H1 (cell line): ENCODE data around the gene EPHA2. TPM values are rescaled to one million over a fixed set of nuclear protein-coding genes. Genes with fewer than 3 reads are reported as not detected.

Source experiments
- CTCF ChIA-PET: fragments of 300-600 bp; sonication (Branson Sonifier 250); formaldehyde crosslinking; loops from one replicate; lab custom pipeline; 2021; ENCODE audit not compliant: partially characterized antibody; lab: Charles Lee
- POLR2A ChIA-PET: fragments of 300-600 bp; sonication (Branson Sonifier 250); formaldehyde crosslinking; loops from one replicate; lab custom pipeline; 2021; ENCODE audit warnings: inconsistent platforms; ENCODE audit not compliant: partially characterized antibody; lab: Charles Lee
- DNase-seq, 2 experiments: peaks; one replicate each; pipeline versions ENCODE4 v3.0.0 to v3.0.0-alpha.2; 2010 to 2022; ENCODE audit warnings: low spot score in 2 of 2, low read depth in 1 of 2, mixed read lengths in 1 of 2
- FAIRE-seq: peaks from 2 replicates; lab custom pipeline; 2011; peaks lifted over from hg19 to GRCh38; lab: Jason Lieb, UNC
- H2AFZ ChIP-seq: 2 replicates; pipeline ENCODE4 v1.8.1; 2012; ENCODE audit warnings: low read length, inconsistent platforms
- H2AK5ac ChIP-seq: 2 replicates; pipeline ENCODE4 v1.6.1; 2013; ENCODE audit warnings: low read depth, low read length
- H2BK120ac ChIP-seq: replicated peaks from 2 replicates; pipeline ENCODE3; 2013; ENCODE audit warnings: low read depth, low read length, inconsistent platforms
- H2BK12ac ChIP-seq: 2 replicates; pipeline ENCODE4 v1.6.1; 2013; ENCODE audit warnings: low read depth, low read length
- H2BK15ac ChIP-seq: 2 replicates; pipeline ENCODE4 v1.6.1; 2013; ENCODE audit warnings: low read length
- H2BK20ac ChIP-seq: 2 replicates; pipeline ENCODE4 v1.6.1; 2013; ENCODE audit warnings: low read length
- H2BK5ac ChIP-seq: 2 replicates; pipeline ENCODE4 v1.6.1; 2013; ENCODE audit warnings: low read depth, low read length
- H3K14ac ChIP-seq: 2 replicates; pipeline ENCODE4 v1.6.1; 2013; ENCODE audit warnings: inconsistent platforms; ENCODE audit not compliant: insufficient read length
- H3K18ac ChIP-seq: 2 replicates; pipeline ENCODE4 v1.6.1; 2013; ENCODE audit warnings: low read length; ENCODE audit errors: extremely low read depth
- H3K23ac ChIP-seq: 2 replicates; pipeline ENCODE4 v1.6.1; 2013; ENCODE audit warnings: inconsistent platforms; ENCODE audit not compliant: insufficient read length
- H3K23me2 ChIP-seq: 2 replicates; pipeline ENCODE4 v1.6.1; 2013; ENCODE audit warnings: low read depth, low read length
- H3K27ac ChIP-seq: 2 replicates; pipeline ENCODE4 v1.6.1; 2011; ENCODE audit warnings: low read depth, low read length, inconsistent platforms
- H3K27me3 ChIP-seq, 4 experiments: replicated peaks in 1 of 4; 1 replicate in 1 of 4; 2 replicates in 3 of 4; pipeline versions ENCODE4 v1.6.1 to v1.8.1; 2011 to 2013; ENCODE audit warnings: low read length in 3 of 4, mild to moderate bottlenecking in 3 of 4, inconsistent platforms in 2 of 4, mixed read lengths in 2 of 4, moderate library complexity in 1 of 4; ENCODE audit not compliant: control insufficient read depth in 3 of 4, insufficient read depth in 3 of 4; ENCODE audit errors: extremely low read depth in 1 of 4
- H3K36me3 ChIP-seq, 4 experiments: 2 replicates each; pipeline versions ENCODE4 v1.6.1 to v1.8.1; 2011 to 2013; ENCODE audit warnings: mild to moderate bottlenecking in 4 of 4, low read length in 3 of 4, moderate library complexity in 2 of 4, control low read depth in 1 of 4, inconsistent platforms in 1 of 4; ENCODE audit not compliant: insufficient read depth in 4 of 4, control insufficient read depth in 2 of 4
- H3K4ac ChIP-seq: replicated peaks from 2 replicates; pipeline ENCODE3; 2013; ENCODE audit warnings: low read length, low read depth, mixed read lengths, inconsistent platforms; ENCODE audit not compliant: insufficient read length
- H3K4me1 ChIP-seq, 4 experiments: replicated peaks in 1 of 4; 1 replicate in 1 of 4; 2 replicates in 3 of 4; pipeline versions ENCODE4 v1.6.1 to v1.8.1; 2011 to 2013; ENCODE audit warnings: low read length in 3 of 4, inconsistent platforms in 2 of 4, mixed read lengths in 1 of 4; ENCODE audit not compliant: insufficient read depth in 4 of 4, control insufficient read depth in 3 of 4
- H3K4me2 ChIP-seq, 2 experiments: 2 replicates each; pipeline versions ENCODE4 v1.6.1 to v1.8.1; 2011 to 2013; ENCODE audit warnings: low read depth in 2 of 2, low read length in 2 of 2, control low read depth in 1 of 2, inconsistent platforms in 1 of 2, mild to moderate bottlenecking in 1 of 2; ENCODE audit not compliant: insufficient read depth in 1 of 2
- H3K4me3 ChIP-seq, 4 experiments: fragments of 200-600, 300-600 bp in 1 of 4; sonication (generic), shearing (Covaris generic), sonication (Bioruptor Twin) in 1 of 4; 2 replicates each; pipeline versions ENCODE4 v1.5.1 to v1.8.1; 2011 to 2016; ENCODE audit warnings: low read length in 4 of 4, low read depth in 3 of 4, control low read depth in 2 of 4, inconsistent platforms in 2 of 4, mild to moderate bottlenecking in 2 of 4, mixed read lengths in 1 of 4, moderate library complexity in 1 of 4; ENCODE audit not compliant: insufficient read depth in 2 of 4; ENCODE audit errors: extremely low read depth in 1 of 4
- H3K56ac ChIP-seq: replicated peaks from 2 replicates; pipeline ENCODE3; 2013; ENCODE audit warnings: low read depth, mild to moderate bottlenecking, mixed read lengths, low read length, inconsistent platforms; ENCODE audit not compliant: insufficient read length
- H3K79me1 ChIP-seq: 2 replicates; pipeline ENCODE4 v1.6.1; 2013; ENCODE audit warnings: low read depth, low read length, control low read depth
- H3K79me2 ChIP-seq, 2 experiments: 2 replicates each; pipeline versions ENCODE4 v1.6.1 to v1.8.1; 2012 to 2013; ENCODE audit warnings: low read length in 2 of 2, mild to moderate bottlenecking in 2 of 2, inconsistent platforms in 1 of 2; ENCODE audit not compliant: insufficient read depth in 2 of 2, control insufficient read depth in 1 of 2
- H3K9ac ChIP-seq, 4 experiments: replicated peaks in 1 of 4; 1 replicate in 1 of 4; 2 replicates in 3 of 4; pipeline versions ENCODE4 v1.6.1 to v1.8.1; 2011 to 2013; ENCODE audit warnings: low read depth in 3 of 4, low read length in 3 of 4, control low read depth in 2 of 4, mild to moderate bottlenecking in 2 of 4, moderate library complexity in 2 of 4, inconsistent platforms in 1 of 4; ENCODE audit errors: extremely low read depth in 1 of 4
- H3K9me3 ChIP-seq, 2 experiments: 2 replicates each; pipeline versions ENCODE4 v1.6.1 to v1.8.1; 2012 to 2013; ENCODE audit warnings: mild to moderate bottlenecking in 2 of 2, moderate library complexity in 2 of 2, control low read depth in 1 of 2, inconsistent platforms in 1 of 2, low read depth in 1 of 2, low read length in 1 of 2, mixed read lengths in 1 of 2; ENCODE audit not compliant: insufficient read depth in 2 of 2
- H4K20me1 ChIP-seq, 2 experiments: replicated peaks in 1 of 2; 2 replicates each; pipeline versions ENCODE3 to v1.8.1; 2011 to 2013; ENCODE audit warnings: inconsistent platforms in 2 of 2, low read length in 2 of 2, mild to moderate bottlenecking in 1 of 2; ENCODE audit not compliant: insufficient read depth in 2 of 2, control insufficient read depth in 1 of 2
- H4K5ac ChIP-seq: 2 replicates; pipeline ENCODE4 v1.6.1; 2013; ENCODE audit warnings: low read length, low read depth, mixed read lengths, inconsistent platforms; ENCODE audit not compliant: insufficient read length
- H4K8ac ChIP-seq: 2 replicates; pipeline ENCODE4 v1.8.0; 2013; ENCODE audit warnings: mild to moderate bottlenecking, moderate library complexity, low read length, inconsistent platforms; ENCODE audit not compliant: insufficient read depth; ENCODE audit errors: extremely low read depth
- H4K91ac ChIP-seq: replicated peaks from 2 replicates; pipeline ENCODE3; 2013; ENCODE audit warnings: low read length, mixed read lengths, inconsistent platforms; ENCODE audit not compliant: insufficient read length
- ATF2 ChIP-seq: IDR thresholded peaks from 2 replicates; pipeline ENCODE4 v1.6.1; 2012; ENCODE audit warnings: low read length, inconsistent platforms
- EP300 ChIP-seq, 2 experiments: IDR thresholded peaks; 1 replicate in 1 of 2; 2 replicates in 1 of 2; pipeline ENCODE4 v1.6.1; 2011 to 2012; ENCODE audit warnings: low read depth in 2 of 2, low read length in 2 of 2, mild to moderate bottlenecking in 2 of 2, borderline replicate concordance in 1 of 2, inconsistent platforms in 1 of 2, moderate library complexity in 1 of 2
- GABPA ChIP-seq: IDR thresholded peaks from 2 replicates; pipeline ENCODE4 v1.6.1; 2011; ENCODE audit warnings: mild to moderate bottlenecking, low read length, moderate library complexity, borderline replicate concordance; ENCODE audit not compliant: insufficient read depth
- KDM4A ChIP-seq: IDR thresholded peaks from one replicate; pipeline ENCODE4 v1.7.1; 2012; ENCODE audit warnings: low read depth, mild to moderate bottlenecking, moderate library complexity, low read length, inconsistent platforms; ENCODE audit not compliant: severe bottlenecking
- MAFK ChIP-seq: IDR thresholded peaks from 2 replicates; pipeline ENCODE4 v1.6.1; 2012; ENCODE audit warnings: low read depth, mild to moderate bottlenecking, improper control_type of control experiment, low read length
- RNF2 ChIP-seq: fragments of 200-900, 300-1000 bp; sonication (generic); IDR thresholded peaks from 2 replicates; pipeline ENCODE4 v1.7.1; 2016; ENCODE audit warnings: borderline replicate concordance, low read depth, mild to moderate bottlenecking, antibody characterized with exemption, low read length; ENCODE audit not compliant: poor library complexity, severe bottlenecking; ENCODE audit errors: missing control alignments
- WGBS, 2 experiments: shearing (Covaris generic) in 1 of 2; methylation state at CpG; one replicate each; pipeline versions ENCODE4 v1.1.6 to v1.1.7; 2013 to 2015; ENCODE audit warnings: low lambda C conversion rate in 2 of 2, mixed read lengths in 2 of 2, inconsistent platforms in 1 of 2, low coverage in 1 of 2, missing lambda C conversion rate in 1 of 2; ENCODE audit not compliant: insufficient replicate concordance in 2 of 2, insufficient coverage in 1 of 2, insufficient read length in 1 of 2; ENCODE audit errors: extremely low coverage in 1 of 2, missing lambda C conversion rate in 1 of 2; 5-methylcytosine and 5-hydroxymethylcytosine counted together
- polyA plus RNA-seq, 7 experiments: library from polyadenylated mRNA; depleted of rRNA in 3 of 7; stranded (reverse) in 5 of 7; unstranded in 2 of 7; fragments of >200 nt in 5 of 7; fragments of 200-250 nt in 2 of 7; gene quantifications; 1 replicate in 5 of 7; 2 replicates in 1 of 7; 4 replicates in 1 of 7; pipeline versions ENCODE4 v1.2.1 to v1.2.3, GENCODE V29; 2011 to 2013; ENCODE audit warnings: missing spikeins in 2 of 7, mixed read lengths in 2 of 7
- total RNA-seq: library from RNA; stranded (reverse); fragmentation: NEBNext Ultra II Directional; extraction: Animal tissue kit (Norgen Biotek cat#: 25700); gene quantifications from 2 replicates; pipeline ENCODE4 v1.2.1, GENCODE V29; 2021

Gene EPHA2
- total and polyA plus RNA-seq, 2 of the 8 experiments (the other 6 are each of a cell fraction or from before 2014, with no cell fraction given), result 26.8 to 33.6 TPM

DNA sequence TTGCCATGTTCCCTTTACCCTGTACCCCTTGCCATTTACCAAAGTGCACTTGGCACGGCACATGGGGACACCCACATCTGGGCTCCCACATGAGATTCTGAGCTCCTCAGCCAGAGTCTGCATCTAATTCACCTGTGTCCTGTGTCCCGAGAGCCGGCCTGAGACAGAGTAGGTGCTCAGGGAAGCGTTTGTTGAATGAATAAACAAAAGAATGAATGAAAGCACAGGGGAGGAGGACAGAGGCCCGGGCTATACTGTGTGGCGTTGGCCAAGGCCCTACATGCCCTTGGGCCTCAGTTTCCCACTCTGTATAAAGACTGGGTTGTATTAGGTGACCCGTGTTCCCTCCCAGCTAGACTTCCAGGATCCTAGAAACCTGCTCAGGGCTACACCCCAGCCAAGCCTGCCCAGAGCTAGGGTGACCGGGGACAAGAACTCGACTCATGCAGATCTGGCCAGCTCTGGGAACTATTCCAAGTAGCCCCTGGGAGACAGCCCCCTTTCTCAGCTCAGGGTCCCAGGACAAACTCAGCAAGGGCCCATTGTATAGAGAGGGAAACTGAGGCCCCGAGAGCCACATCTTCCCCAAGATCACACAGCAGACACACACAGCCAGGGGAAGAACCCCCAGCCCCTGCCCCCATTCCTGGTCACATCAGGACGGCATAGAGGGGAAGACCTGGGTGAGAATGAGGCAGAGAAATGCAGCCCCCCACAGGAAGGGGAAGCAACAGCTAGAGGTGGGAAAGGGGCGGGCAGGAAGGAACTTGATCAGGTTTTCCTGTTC lies 6.0 kb downstream of the EPHA2 start:
- H3K36me3 ChIP-seq, result peaks cover 4 to 23% (median 17%) of the 10 kb centered on the region in 4 experiments; a peak in 7 of 8 replicates
- no peak overlapping the region for H2AK5ac ChIP-seq
- 0 out of 2 replicates have a peak overlapping the region, but pooled peaks have one; percentile 29 for H2BK15ac ChIP-seq
- no peak overlapping the region for H3K9ac ChIP-seq
- H3K4me3 ChIP-seq, result no peak overlapping the region
- no peaks in the 10 kb centered on the region for H3K9me3 ChIP-seq
- no peak overlapping the region for H3K14ac ChIP-seq
- H3K4me2 ChIP-seq, result no peak overlapping the region
- peaks cover 10 to 22% of the 10 kb centered on the region in 2 experiments for H4K20me1 ChIP-seq
- H3K23ac ChIP-seq, result no peak overlapping the region
- no peak for DNase-seq
- ChIA-PET POLR2A (interaction anchor here (1.1 to 8.4 kb wide), 3 partner anchors 15 to 30 kb away, joined by 3 to 104 read pairs (median 51); no protein-coding TSS in a partner anchor), CTCF (interaction anchor here (0.9 to 14.5 kb wide), 9 partner anchors 9 to 83 kb away, joined by 3 to 202 read pairs (median 5); no protein-coding TSS in a partner anchor)
- peaks cover 2% of the 10 kb centered on the region; the same call in 1 of the 2 replicates for H3K23me2 ChIP-seq
- H3K18ac ChIP-seq, result no peak overlapping the region
- H4K91ac ChIP-seq, result no peak overlapping the region
- H2AFZ ChIP-seq, result no peak overlapping the region
- H3K79me1 ChIP-seq, result peaks cover 11% of the 10 kb centered on the region
- no peak overlapping the region for H4K8ac ChIP-seq
- no peak for FAIRE-seq
- H2BK5ac ChIP-seq, result peak overlapping the region; percentile 94; the same call in 1 of the 2 replicates
- H3K56ac ChIP-seq, result no peak overlapping the region
- H4K5ac ChIP-seq, result no peak overlapping the region
- H3K79me2 ChIP-seq, result peaks cover 7 to 80% of the 10 kb centered on the region in 2 experiments; a peak in 3 of 4 replicates
- no peaks in the 10 kb centered on the region for H3K27me3 ChIP-seq
- no peak overlapping the region for H2BK20ac ChIP-seq
- no peak overlapping the region for H3K4ac ChIP-seq
- H2BK120ac ChIP-seq, result no peak overlapping the region
- no peak overlapping the region for H2BK12ac ChIP-seq
- H3K4me1 ChIP-seq, result peaks cover 18 to 57% (median 47%) of the 10 kb centered on the region in 4 experiments
- no peak overlapping the region for H3K27ac ChIP-seq
- WGBS, 2 experiments, result 94% methylated on average over 12 of the region's 12 CpGs; no CpG with 5 or more reads in 1 of the 2 experiments
- TF ChIP-seq RNF2 (no peak), EP300 (IDR thresholded peaks at IDR 0.05; ENCODE audit: borderline replicate concordance in 1 of 2, low read depth in 2 of 2, low read length in 2 of 2) (no peak), ATF2 (no peak), MAFK (no peak), KDM4A (no peak), GABPA (no peak)
